ENCODE measurements around the gene HSPA2. TPM values are rescaled to one million over a fixed set of nuclear protein-coding genes. Genes with fewer than 3 reads are reported as not detected.
"Not testable (repeated sequence)": the region's sequence is repeated elsewhere in the genome, so short reads cannot be mapped to it uniquely, and the experiment has no call there.

Gene HSPA2
- polyA plus RNA-seq, 1 of the 3 experiments (the other 2 are of a cell fraction) = 20.8 TPM

DNA sequence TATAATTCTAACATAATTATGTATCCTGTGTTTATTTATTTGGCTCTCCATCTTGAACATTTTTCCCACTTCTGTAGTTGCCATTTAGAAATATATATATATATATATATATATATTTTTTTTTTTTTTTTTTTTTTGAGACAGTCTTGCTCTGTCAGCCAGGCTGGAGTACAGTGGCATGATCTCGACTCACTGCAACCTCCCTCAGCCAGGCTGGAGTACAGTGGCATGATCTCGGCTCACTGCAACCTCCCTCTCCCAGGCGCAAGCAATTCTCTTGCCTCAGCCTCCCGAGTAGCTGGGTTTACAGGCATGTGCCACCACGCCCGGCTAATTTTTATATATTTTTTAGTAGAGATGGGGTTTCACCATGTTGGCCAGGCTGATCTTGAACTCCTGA, 22.9 kb upstream of the HSPA2 start:
- H3K9me3 ChIP-seq; H3K4me1 ChIP-seq (ENCODE audit: control insufficient read depth in 1 of 2, insufficient read depth in 2 of 2, low read depth in 1 of 2, low read length in 1 of 2); POLR2A ChIA-PET; H3K27ac ChIP-seq (ENCODE audit: low read depth in 2 of 2, low read length in 1 of 2); CTCF ChIA-PET; H3F3A ChIP-seq (replicated peaks; ENCODE audit: insufficient read depth); H3K27me3 ChIP-seq (ENCODE audit: insufficient read depth); H3K4me3 ChIP-seq (ENCODE audit: low read depth in 2 of 2, low read length in 1 of 2); H3K9me2 ChIP-seq; H3K9ac ChIP-seq; H3K4me2 ChIP-seq; DNase-seq; H2AFZ ChIP-seq (ENCODE audit: low read depth): not testable (repeated sequence)
- Histone ChIP-seq H3K36me3 (replicated peaks in 1 of 2; ENCODE audit: control insufficient read depth in 1 of 2, insufficient read depth in 2 of 2, low read length in 1 of 2) (peaks cover 19 to 25% of the 10 kb centered on the region in 2 experiments), H3K79me2 (ENCODE audit: insufficient read depth) (peaks cover 99% of the 10 kb centered on the region), H4K20me1 (ENCODE audit: insufficient read depth) (peaks cover 87% of the 10 kb centered on the region)
- WGBS (ENCODE audit: low lambda C conversion rate) = 95% methylated on average over 6 of the region's 6 CpGs

DNA sequence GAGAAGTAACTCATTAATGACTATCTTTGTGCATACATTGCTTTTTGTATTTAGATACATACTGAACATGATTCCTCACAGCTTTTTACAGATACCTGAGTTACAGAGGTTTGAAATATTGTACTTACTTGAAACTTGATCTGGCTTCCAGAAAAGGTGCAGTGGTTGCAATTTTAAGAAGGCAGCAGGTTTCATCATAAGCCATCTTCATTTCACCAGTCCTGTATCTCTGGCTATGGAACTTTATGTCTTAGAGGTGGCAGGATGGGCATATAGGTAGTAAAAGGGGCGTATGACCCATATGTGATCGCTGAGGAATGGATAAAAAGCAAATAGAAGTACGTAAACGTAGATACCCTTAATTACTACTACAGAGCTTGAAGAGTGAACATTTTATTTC, 22.3 kb upstream of the HSPA2 start:
- no peak for DNase-seq
- Histone ChIP-seq H3K36me3 (replicated peaks in 1 of 2; ENCODE audit: control insufficient read depth in 1 of 2, insufficient read depth in 2 of 2, low read length in 1 of 2) (peaks cover 20 to 26% of the 10 kb centered on the region in 2 experiments), H3K4me2 (no peak overlapping the region), H3K9me2 (no peaks in the 10 kb centered on the region), H3K27ac (ENCODE audit: low read depth in 2 of 2, low read length in 1 of 2) (no peak overlapping the region), H3K4me3 (ENCODE audit: low read depth in 2 of 2, low read length in 1 of 2) (no peak overlapping the region), H4K20me1 (ENCODE audit: insufficient read depth) (peaks cover 87% of the 10 kb centered on the region), H3K9me3 (no peaks in the 10 kb centered on the region), H3K4me1 (ENCODE audit: control insufficient read depth in 1 of 2, insufficient read depth in 2 of 2, low read depth in 1 of 2, low read length in 1 of 2) (peaks cover 0 to under 1% of the 10 kb centered on the region in 2 experiments; a peak in 2 of 4 replicates), H3K79me2 (ENCODE audit: insufficient read depth) (peaks cover 99% of the 10 kb centered on the region), H3F3A (replicated peaks; ENCODE audit: insufficient read depth) (peaks cover 7% of the 10 kb centered on the region), H3K9ac (no peak overlapping the region), H3K27me3 (ENCODE audit: insufficient read depth) (no peaks in the 10 kb centered on the region), H2AFZ (ENCODE audit: low read depth) (no peak overlapping the region)
- WGBS (ENCODE audit: low lambda C conversion rate) = 95% methylated on average over 4 of the region's 4 CpGs
- ChIA-PET POLR2A (no interaction called here), CTCF (interaction anchor here (1.2 kb wide), 1 partner anchor 119 kb away, joined by 5 read pairs; no protein-coding TSS in a partner anchor)
- no peak for TF ChIP-seq RAD21 (IDR thresholded peaks at IDR 0.05; ENCODE audit: low read length)
- no peak for TF ChIP-seq FOXJ3 (CRISPR knock-in tag; IDR thresholded peaks at IDR 0.05)
- no peak for TF ChIP-seq GABPA (IDR thresholded peaks at IDR 0.05; ENCODE audit: low read depth)
- no peak for TF ChIP-seq RXRA (IDR thresholded peaks at IDR 0.05; ENCODE audit: borderline replicate concordance, low read depth)
- no peak for TF ChIP-seq GATA2 (CRISPR knock-in tag; IDR thresholded peaks at IDR 0.05)

DNA sequence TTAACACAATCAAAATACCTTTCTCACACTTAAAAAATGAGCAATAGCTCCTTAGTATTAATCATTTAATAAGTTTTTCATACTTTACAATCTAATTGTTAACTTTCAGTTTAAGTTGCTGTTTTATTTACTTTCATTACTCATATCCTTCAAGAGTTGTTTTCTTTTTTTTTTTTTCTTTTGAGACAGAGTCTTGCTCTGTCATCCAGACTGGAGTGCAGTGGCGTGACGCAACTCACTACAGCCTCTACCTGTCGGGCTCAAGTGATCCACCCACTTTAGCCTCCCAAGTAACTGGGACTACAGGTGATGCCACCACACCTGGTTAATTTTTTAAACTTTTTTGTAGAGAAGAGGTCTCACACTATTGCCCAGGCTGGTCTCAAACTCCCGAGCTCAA, 19.8 kb upstream of the HSPA2 start:
- peaks cover 95% of the 10 kb centered on the region for H3K79me2 ChIP-seq (ENCODE audit: insufficient read depth)
- H3F3A ChIP-seq (replicated peaks; ENCODE audit: insufficient read depth) = peaks cover 12% of the 10 kb centered on the region
- no peak overlapping the region for H3K27ac ChIP-seq (ENCODE audit: low read depth in 2 of 2, low read length in 1 of 2)
- H3K36me3 ChIP-seq (replicated peaks in 1 of 2; ENCODE audit: control insufficient read depth in 1 of 2, insufficient read depth in 2 of 2, low read length in 1 of 2) = peaks cover 34% of the 10 kb centered on the region in 2 experiments
- peaks cover 66% of the 10 kb centered on the region for H4K20me1 ChIP-seq (ENCODE audit: insufficient read depth)
- H3K4me2 ChIP-seq = no peak overlapping the region
- peaks cover 2 to 4% of the 10 kb centered on the region in 2 experiments; a peak in 2 of 4 replicates for H3K4me1 ChIP-seq (ENCODE audit: control insufficient read depth in 1 of 2, insufficient read depth in 2 of 2, low read depth in 1 of 2, low read length in 1 of 2)
- no peak overlapping the region for H3K9ac ChIP-seq
- no peaks in the 10 kb centered on the region for H3K27me3 ChIP-seq (ENCODE audit: insufficient read depth)
- no peaks in the 10 kb centered on the region for H3K9me2 ChIP-seq
- ChIA-PET POLR2A (no interaction called here), CTCF (interaction anchor here (0.9 to 4.6 kb wide), 2 partner anchors 9 to 10 kb away, joined by 3 to 48 read pairs; no protein-coding TSS in a partner anchor)
- no peak overlapping the region for H2AFZ ChIP-seq (ENCODE audit: low read depth)
- 91% methylated on average over 4 of the region's 4 CpGs for WGBS (ENCODE audit: low lambda C conversion rate)
- H3K4me3 ChIP-seq (ENCODE audit: low read depth in 2 of 2, low read length in 1 of 2) = no peak overlapping the region
- no peak for TF ChIP-seq SIN3A (IDR thresholded peaks at IDR 0.05; ENCODE audit: borderline replicate concordance, low read depth, low read length)
- no peak for TF ChIP-seq FOXM1 (IDR thresholded peaks at IDR 0.05; ENCODE audit: low read depth)
- TF ChIP-seq TEAD4 (IDR thresholded peaks at IDR 0.05; ENCODE audit: borderline replicate concordance, insufficient read depth) = no peak
- no peak for DNase-seq
- H3K9me3 ChIP-seq = no peaks in the 10 kb centered on the region
